HG02981 (cell line): Measurements from ENCODE around the gene GALK1.
"Not testable (repeated sequence)": the region's sequence is repeated elsewhere in the genome, so short reads cannot be mapped to it uniquely, and the experiment has no call there.

Source experiments
- ATAC-seq: cut with Tn5 transposase; IDR thresholded peaks from one replicate; pipeline ENCODE4 v1.9.1; 2021; ENCODE audit warnings: mild to moderate bottlenecking, moderate library complexity; ENCODE audit not compliant: unreplicated experiment

GALK1 gene

DNA sequence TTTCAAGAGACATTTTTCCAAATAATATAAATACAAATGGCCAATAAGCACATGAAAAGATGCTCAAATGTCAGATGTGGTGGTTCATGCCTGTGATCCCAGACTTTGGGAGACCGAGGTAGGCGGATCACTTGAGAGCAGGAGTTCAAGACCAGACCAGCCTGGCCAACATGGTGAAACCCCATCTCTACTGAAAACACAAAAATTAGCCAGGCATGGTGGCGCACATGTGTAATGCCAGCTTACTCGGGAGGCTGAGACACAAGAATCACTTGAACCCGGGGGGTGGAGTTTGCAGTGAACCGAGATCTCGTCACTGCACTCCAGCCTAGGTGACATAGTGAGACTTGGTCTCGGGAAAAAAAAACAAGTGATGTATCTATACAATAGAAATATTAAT is 2.9 kb upstream of the GALK1 start:
- ATAC-seq = no peak

DNA sequence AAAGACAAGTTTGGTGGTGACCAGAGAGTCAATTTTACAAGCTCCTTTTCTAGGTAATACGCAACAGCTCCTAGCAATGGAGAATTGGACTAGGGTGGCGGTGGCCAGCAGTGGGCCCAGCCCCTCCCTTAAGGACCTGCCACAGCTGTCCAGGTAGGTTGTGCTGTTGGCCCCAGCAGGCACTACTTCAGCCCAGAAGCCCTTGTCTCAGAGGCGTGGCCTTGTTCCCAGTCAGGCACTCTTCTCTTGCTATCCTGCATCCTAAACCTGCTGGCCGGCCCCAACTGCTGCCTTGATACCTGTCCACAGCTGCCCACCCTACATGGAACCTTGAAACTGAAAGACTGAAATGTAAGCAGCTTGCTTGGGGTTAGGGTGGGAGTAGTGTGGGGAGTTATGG is 989 bp upstream of the GALK1 start:
- ATAC-seq = no peak

DNA sequence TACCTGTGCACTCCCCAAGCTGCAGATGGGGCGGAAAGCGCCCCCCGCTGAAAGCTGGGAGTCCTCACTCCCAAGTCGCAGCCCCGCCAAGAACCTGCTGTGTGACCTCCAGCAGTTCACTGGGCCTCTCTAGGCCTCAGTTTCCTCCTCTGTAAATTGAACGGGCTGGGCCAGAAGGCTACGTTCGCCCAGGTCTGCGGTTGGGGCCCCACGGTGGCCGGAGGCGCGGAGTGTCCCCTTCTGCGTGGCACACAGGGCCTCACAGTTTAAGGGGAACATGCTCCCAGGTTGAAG is 628 bp downstream of the GALK1 start:
- ATAC-seq = no peak

DNA sequence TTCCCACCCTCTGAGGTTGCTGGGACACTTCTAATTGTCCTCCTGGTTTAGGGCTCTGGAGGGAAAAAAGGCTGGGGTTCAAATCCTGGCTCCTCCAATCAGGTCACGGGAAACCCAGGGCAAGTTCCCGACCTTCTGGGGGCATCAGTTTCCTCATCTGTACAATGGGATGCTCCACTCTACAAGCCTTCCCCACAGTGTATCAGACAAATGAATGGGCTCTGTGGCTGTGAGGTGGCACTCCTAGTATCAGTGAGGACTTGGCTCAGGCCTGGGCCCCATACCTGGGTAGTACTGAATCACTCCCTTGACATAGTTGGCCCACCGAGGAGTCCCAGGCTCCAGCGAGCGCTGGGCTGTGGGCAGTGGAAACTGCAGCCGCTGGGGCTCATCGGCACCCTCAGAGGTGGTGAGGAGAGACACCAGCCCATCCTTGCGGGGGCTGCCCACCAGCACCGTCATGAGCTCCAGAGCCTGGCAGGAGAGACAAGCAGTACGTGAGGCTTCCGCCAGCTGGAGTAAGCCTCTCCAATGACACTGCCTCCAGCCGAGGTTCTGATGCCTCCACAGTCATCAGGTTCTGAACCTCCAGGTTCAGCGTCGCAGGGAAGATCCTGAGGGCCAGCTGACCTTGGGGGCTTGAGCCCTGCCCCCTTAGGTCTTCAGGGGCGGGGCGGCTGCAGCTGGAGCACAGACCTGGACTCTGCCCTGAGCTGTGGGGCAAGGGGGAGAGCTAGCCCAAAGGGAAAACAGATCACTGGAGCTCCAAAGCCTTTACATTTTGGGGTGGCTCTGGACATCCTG is 1.2 kb downstream of the GALK1 start:
- no peak for ATAC-seq

DNA sequence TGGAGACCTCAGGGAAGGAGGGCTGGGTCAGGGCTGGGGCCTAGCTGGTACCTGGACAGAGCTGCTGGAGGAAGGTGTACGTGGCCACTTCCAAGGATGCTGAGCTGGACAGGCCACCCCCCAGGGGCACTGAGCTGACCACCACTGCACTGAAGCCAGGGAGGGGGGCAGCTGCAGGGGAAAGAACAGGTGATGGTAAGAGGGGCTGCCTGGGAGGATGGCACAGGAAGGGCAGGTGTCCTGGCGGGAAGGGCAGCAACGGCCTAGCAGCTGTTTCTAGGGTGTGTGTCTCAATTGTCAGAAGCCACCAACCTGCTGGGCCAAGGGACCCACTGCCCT is 1.8 kb downstream of the GALK1 start:
- no peak for ATAC-seq

DNA sequence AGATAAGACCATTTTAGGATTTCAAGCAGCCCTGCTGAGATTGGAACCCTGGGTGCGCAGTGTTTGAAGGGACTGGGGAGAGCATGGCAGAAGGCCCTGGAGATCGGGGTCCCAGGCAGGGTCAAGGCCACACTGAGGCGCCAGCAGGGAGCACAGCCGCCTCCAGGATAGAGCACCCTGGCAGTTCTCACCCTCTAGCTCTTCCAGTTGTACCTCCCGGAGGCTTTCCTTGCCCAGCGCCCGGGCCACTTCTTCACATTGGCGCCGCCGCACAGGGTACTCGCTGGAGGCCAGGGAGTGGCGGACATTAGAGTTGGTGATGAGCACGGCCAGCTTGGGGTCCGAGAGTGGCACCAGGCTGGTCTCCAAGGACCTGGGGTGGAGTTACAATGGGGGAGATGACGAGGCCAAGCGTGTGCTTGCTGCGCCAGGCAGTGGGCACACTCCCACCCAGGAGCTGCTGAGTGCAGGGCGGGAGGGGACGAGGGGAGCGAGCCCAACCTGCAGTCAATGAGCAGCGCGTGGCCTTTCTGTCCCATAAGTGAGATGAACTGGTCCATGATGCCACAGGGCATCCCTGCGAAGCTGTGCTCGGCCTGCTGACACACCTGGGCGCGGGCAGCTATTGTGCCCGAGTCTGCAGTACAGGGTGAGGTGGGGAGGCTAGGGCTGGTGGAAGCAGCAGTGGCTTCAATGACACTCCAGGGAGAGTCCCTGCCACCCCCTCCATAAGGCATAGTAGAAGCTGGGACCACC is 2.3 kb downstream of the GALK1 start:
- no peak for ATAC-seq

DNA sequence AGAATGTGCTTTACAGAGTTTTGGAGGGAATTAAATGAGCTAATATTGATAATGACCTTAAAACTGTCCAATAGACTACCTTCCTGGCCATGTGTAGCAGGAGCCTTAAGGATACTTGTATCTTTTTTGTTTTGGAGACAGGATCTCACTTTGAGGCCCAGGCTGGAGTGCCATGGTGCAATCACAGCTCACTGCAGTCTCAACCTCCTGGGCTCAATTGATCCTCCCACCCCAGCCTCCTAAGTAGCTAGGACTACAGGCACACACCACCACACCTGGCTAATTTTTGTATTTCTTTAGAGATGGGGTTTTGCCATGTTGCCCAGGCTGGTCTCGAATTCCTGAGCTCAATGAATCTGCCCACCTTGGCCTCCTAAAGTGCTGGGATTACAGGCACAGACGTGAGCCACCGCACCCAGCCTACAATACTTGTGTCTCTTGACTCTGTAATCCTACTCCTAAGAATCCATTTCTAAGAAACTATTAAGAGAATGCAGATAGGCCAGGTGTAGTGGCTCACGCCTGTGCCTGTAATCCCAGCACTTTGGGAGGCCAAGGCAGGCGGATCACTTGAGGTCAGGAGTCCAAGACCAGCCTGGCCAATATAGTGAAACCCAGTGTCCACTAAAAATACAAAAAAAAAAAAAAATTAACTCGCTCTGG is 4.9 kb downstream of the GALK1 start:
- not testable (repeated sequence) for ATAC-seq

DNA sequence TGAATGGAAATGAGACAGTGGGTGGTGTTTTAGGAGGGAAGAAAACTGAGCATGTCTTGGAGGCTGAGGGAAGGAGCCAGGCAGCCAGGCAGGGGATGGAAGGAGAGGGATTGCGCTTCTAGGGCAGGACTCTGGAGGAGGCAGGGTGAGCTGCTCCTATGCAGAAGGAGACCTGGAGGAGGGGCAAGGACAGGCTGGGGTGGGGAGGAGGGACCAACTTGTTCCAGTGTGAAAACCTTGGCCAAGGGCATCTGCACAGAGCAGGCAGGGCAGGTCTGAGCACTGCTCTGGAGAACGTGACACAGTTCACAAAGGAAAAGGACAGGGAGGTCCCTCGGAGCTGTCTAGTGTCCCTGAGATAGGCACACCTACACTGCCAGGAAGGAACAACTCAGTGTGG is 5.5 kb downstream of the GALK1 start:
- ATAC-seq = no peak

DNA sequence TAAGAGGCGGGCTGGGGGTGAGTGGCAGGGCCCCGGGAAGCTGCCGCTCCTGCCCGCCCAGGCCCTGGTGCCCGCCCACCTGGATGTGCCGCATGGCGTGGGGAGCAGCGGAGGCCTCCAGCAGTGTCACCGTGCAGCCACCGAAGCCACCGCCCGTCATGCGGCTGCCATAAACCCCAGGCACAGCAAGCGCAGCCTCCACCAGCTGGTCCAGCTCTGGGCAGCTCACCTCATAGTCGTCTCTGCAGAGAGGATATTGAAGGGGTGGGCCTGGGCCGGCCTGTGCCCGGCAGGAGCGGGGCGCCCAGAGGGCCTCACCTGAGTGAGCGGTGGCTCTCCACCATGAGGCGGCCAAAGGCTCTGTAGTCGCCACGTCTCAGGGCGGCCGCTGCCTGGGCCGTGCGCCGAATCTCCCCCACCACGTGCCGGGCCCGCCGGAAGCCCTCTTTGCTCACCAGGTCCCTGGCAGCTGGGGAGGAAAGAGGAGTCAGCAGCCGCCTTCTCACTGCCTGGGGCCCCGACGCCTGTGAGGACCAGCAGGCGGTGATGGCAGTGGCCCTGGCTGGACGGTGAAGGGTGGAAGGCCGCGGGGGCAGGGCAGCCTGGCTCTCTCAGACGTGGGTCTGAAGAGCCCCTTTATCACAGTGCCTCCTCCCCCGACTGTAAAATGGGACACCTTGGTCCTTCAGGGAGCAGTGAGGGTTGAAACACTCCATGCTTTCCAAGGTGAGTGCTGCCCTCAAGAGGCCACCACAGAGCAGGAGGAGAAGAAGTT is 6.7 kb downstream of the GALK1 start:
- no peak for ATAC-seq

DNA sequence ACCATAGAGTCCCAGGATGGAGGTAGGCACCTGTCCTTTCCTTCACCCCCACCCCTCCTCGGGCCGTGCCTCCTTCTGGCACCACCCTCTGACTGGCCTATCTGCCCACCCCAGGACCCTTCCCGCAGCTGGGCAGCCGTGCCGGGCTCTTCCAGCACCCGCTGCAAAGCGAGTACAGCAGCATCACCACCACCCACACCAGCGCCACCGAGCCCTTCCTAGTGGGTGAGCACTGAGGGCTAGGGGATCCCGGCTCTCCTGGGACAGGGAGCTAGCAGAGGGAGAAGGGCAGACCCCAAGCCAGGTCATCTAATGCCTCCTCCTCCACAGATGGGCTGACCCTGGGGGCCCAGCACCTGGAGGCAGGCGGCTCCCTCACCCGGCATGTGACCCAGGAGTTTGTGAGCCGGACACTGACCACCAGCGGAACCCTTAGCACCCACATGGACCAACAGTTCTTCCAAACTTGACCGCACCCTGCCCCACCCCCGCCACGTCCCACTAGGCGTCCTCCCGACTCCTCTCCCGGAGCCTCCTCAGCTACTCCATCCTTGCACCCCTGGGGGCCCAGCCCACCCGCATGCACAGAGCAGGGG is 7.8 kb downstream of the GALK1 start:
- no peak for ATAC-seq

DNA sequence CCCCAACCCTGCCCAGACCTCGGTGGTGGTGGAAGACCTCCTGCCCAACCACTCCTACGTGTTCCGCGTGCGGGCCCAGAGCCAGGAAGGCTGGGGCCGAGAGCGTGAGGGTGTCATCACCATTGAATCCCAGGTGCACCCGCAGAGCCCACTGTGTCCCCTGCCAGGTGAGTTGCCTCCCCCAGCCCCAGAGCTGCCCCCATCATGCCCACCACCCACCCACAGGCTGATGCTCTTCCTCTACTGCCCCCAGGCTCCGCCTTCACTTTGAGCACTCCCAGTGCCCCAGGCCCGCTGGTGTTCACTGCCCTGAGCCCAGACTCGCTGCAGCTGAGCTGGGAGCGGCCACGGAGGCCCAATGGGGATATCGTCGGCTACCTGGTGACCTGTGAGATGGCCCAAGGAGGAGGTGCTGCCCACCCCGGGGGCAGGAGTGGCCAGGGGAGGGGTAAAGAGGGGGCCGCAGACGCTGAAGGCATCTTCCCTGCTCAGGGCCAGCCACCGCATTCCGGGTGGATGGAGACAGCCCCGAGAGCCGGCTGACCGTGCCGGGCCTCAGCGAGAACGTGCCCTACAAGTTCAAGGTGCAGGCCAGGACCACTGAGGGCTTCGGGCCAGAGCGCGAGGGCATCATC is 8.4 kb downstream of the GALK1 start:
- ATAC-seq = no peak

DNA sequence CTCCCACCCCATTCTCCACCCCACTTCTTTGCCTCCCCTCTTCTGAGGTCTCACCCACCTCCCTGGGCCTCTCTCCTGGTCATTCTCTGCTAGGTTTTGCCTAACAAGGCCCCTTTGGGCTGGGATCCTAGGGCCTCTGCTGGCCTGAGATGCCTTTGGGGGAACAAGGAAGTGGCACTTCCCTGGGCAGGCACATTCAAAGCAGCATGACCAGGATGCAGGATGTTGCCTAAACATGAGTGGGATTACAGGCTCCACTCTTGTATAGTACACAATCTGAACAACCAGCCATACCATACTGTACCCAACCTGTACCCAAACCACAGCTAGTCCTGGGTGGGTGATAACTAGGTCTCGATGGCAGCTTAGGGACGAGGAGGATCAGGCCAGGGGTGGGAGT is 9.0 kb downstream of the GALK1 start:
- ATAC-seq = no peak

DNA sequence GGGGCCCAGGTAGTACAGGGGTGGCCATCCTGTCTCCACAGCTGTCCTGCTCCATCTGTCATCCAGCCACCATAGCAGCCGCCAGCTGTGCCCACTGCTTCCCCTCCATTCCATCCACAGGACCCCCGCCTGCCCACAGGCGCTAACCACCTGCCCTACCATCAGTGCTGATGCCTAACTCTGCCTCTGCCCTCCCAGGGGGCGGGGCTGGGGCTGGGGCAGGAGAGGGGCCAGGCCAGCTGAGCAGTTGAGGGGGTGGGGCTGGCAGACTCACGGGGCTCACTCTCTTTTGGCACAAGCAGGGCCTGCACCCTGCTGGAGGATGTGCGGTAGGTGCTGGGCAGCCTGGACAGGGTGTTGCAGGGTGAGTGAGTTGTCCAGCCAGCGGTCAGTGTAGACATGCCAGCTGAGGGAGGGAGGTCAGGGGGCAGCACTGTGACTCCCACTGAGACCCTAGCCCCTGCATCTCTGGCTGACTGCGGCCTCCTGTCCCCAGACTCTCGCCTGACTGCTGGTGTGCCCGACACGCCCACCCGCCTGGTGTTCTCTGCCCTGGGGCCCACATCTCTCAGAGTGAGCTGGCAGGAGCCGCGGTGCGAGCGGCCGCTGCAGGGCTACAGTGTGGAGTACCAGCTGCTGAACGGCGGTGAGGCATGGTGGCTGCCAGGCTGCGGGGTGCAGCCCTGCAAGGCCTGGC is 9.6 kb downstream of the GALK1 start:
- no peak for ATAC-seq

DNA sequence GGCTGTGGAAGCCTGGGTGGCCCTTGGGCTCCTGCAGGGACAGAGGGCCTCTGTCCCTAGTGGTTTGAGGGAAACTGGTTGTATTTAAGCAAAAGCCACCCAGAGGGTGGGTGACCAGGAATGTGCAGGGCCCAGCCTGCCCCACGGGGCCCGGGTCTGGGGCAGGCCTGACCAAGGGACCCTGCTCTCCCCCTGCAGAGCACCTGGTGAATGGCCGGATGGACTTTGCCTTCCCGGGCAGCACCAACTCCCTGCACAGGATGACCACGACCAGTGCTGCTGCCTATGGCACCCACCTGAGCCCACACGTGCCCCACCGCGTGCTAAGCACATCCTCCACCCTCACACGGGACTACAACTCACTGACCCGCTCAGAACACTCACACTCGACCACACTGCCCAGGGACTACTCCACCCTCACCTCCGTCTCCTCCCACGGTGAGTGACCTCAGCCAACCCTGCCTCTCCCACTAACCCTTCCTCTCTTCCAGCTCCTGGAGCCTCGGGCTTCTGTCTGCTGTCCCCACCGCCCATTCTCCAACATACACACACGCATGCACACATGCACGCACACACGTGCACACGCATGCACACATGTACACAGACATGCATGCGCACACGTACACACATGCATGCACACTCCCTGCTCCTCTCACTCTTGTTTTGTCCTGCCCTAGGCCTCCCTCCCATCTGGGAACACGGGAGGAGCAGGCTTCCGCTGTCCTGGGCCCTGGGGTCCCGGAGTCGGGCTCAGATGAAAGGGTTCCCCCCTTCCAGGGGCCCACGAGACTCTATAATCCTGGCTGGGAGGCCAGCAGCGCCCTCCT is 10.4 kb downstream of the GALK1 start:
- no peak for ATAC-seq

DNA sequence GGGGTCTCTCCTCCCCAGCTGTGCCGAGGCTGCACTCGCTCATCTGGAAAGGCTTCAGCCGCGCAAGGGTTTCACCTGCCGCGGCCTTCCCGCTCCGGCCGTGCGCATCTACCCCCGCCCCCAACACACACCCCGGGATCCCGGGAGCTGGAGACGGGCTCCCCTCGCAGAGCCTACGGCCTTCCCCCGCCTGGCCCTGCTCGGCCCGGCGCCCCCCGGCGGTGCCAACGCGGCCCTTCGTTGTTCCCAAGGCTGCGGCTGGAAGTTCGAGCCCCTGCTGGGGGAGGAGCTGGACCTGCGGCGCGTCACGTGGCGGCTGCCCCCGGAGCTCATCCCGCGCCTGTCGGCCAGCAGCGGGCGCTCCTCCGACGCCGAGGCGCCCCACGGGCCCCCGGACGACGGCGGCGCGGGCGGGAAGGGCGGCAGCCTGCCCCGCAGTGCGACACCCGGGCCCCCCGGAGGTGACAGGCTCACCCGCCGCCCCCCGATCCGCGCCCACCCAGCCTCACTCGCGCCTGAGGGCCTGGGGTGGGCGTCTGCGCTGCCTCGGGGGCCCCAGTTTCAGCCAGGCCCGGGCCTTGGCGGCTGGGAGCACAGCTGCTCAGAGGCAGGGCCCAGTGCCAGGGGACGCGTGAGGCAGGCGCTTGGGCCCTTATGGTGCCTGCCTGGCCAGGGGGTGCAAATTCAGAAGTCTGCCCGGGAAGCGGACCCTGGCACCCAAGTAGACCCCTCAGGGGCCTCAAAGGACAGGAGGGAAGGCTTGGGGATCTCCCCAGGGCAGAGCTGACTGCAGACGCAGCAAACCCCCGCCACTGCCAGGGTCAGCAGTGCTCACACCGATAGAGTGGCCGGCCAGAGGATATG is 11.2 kb downstream of the GALK1 start:
- ATAC-seq = no peak

DNA sequence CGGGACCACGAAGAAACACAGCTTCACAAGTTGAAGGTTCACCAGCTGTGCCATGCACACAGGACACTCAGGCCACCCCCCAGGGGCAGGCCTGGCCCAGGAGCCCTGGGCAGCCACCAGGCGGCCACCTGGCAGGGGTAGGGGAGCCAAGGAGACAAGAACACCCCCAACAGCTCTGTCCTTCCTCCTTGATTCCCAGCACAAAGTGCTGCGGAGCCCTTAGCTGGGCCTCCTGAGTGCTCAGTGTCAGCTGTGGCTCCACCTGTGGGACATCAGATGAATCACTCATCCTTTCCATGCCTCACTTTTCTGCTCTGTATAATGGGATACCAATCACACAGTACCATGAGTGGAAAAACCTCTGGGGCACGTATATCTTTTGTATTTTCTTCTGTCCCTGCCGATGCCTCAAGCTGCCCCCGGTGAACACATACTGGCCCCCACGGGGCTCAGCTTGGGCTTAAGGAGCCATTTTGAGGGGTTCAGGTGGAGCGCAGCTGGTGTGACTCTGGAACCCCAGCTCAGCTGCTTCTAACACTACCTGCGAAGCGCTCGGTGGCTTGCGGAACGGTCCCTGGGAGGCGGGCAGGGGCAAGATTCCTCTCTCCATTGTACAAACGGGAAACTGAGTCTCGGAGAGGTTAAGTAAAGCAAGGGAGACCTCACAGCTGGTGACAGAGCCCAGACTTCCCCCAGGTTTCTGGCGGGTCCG is 12.0 kb downstream of the GALK1 start:
- ATAC-seq = no peak

DNA sequence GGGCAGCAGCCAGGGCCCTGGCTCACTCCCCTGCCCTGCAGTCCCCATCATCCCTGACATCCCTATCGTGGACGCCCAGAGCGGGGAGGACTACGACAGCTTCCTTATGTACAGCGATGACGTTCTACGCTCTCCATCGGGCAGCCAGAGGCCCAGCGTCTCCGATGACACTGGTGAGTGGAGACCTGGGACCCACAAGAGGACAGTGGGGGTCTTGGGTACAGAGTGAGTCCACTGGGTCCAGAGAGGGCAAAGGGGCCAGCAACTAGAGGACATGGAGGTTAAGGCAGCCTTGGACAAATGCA is 12.6 kb downstream of the GALK1 start:
- ATAC-seq = no peak
